Nephron (organoid): ENCODE measurements around the gene TUFM.
A peak's percentile ranks its signal among the peaks of the same experiment; 100 is the strongest.

Experiments used
- H3K27ac Mint-ChIP-seq, 3 experiments: 2 replicates each; pipeline ENCODE4 v1.8.0; 2020; ENCODE audit warnings: mixed read lengths in 3 of 3, mild to moderate bottlenecking in 2 of 3, moderate library complexity in 1 of 3
- H3K27me3 Mint-ChIP-seq: 2 replicates; pipeline ENCODE4 v1.8.0; 2021; ENCODE audit warnings: low read depth, mild to moderate bottlenecking, moderate library complexity, mixed read lengths
- H3K36me3 Mint-ChIP-seq: 2 replicates; pipeline ENCODE4 v1.8.0; 2020; ENCODE audit warnings: low read depth, mixed read lengths
- H3K4me1 Mint-ChIP-seq: 2 replicates; pipeline ENCODE4 v1.8.0; 2020; ENCODE audit warnings: mixed read lengths
- H3K4me3 Mint-ChIP-seq, 3 experiments: 2 replicates each; pipeline ENCODE4 v1.8.0; 2020; ENCODE audit warnings: mild to moderate bottlenecking in 3 of 3, mixed read lengths in 3 of 3, moderate library complexity in 2 of 3
- H3K9me3 Mint-ChIP-seq: 2 replicates; pipeline ENCODE4 v1.8.0; 2020; ENCODE audit warnings: mixed read lengths
- CTCF ChIP-seq, 3 experiments: fragments of 200-600 bp; sonication (generic); IDR thresholded peaks; one replicate each; pipeline ENCODE4 v1.5.0; 2021; ENCODE audit warnings: antibody characterized with exemption in 3 of 3; ENCODE audit not compliant: unreplicated experiment in 3 of 3

Gene TUFM

GRCh38 chr16:28845761-28846079, 428 bp downstream of the TUFM start:
- H3K27me3 Mint-ChIP-seq: no peaks in the 10 kb centered on the region
- no peaks in the 10 kb centered on the region for H3K9me3 Mint-ChIP-seq
- peak overlapping the region; percentile 82 to 96 (median 89) for H3K27ac Mint-ChIP-seq
- H3K36me3 Mint-ChIP-seq: peaks cover 31% of the 10 kb centered on the region
- peak overlapping the region; percentile 95 to 98 (median 98) for H3K4me3 Mint-ChIP-seq
- H3K4me1 Mint-ChIP-seq: peaks cover 19% of the 10 kb centered on the region
- TF ChIP-seq CTCF (IDR thresholded peaks at IDR 0.05; ENCODE audit: unreplicated experiment in 3 of 3): no peak

GRCh38 chr16:28845293-28845692, 855 bp downstream of the TUFM start:
- no peaks in the 10 kb centered on the region for H3K9me3 Mint-ChIP-seq
- H3K4me1 Mint-ChIP-seq: peaks cover 19% of the 10 kb centered on the region
- peaks cover 31% of the 10 kb centered on the region for H3K36me3 Mint-ChIP-seq
- peak overlapping the region; percentile 30 to 96 (median 82) for H3K27ac Mint-ChIP-seq
- H3K4me3 Mint-ChIP-seq: peak overlapping the region; percentile 95 to 98 (median 98)
- TF ChIP-seq CTCF (IDR thresholded peaks at IDR 0.05; ENCODE audit: unreplicated experiment in 3 of 3): no peak
- H3K27me3 Mint-ChIP-seq: no peaks in the 10 kb centered on the region

DNA sequence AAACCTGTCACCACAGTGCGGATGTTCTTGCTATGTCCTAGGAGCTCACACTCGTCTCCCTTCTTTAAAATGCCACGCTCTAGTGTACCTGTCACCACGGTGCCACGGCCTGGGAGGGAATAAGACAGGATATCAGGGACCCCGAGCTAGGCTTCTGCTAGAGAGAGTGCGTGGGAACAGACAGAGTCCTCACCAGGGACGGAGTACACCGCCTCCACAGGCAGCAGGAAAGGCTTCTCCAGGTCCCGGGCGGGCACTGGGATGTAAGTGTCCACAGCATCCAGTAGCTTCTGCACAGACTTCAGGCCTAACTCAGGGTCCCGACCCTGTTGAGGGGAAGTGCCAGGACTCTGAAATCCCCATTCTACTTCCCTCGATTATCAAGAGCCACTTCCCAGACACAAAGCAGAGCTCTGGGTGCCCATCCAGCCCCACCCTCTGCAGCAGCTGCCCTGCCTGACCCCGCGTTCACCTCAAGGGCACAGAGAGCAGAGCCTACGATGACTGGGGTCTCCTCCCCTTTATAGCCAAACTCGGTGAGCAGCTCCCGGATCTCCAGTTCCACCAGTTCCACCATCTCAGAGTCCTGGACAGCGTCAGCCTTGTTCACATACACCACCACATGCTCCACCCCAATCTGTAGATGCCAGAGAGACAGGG, 1.8 kb downstream of the TUFM start:
- H3K4me3 Mint-ChIP-seq: peak overlapping the region; percentile 95 to 98 (median 98)
- peaks cover 35% of the 10 kb centered on the region for H3K36me3 Mint-ChIP-seq
- TF ChIP-seq CTCF (IDR thresholded peaks at IDR 0.05; ENCODE audit: unreplicated experiment in 3 of 3): no peak
- H3K27ac Mint-ChIP-seq: no peak overlapping the region
- no peaks in the 10 kb centered on the region for H3K9me3 Mint-ChIP-seq
- no peaks in the 10 kb centered on the region for H3K27me3 Mint-ChIP-seq
- peaks cover 19% of the 10 kb centered on the region for H3K4me1 Mint-ChIP-seq

- no peak for TF ChIP-seq CTCF (IDR thresholded peaks at IDR 0.05; ENCODE audit: unreplicated experiment in 3 of 3)
- peak overlapping the region; percentile 95 to 98 (median 98) for H3K4me3 Mint-ChIP-seq
- H3K4me1 Mint-ChIP-seq: peaks cover 19% of the 10 kb centered on the region
- H3K27me3 Mint-ChIP-seq: no peaks in the 10 kb centered on the region
- H3K9me3 Mint-ChIP-seq: no peaks in the 10 kb centered on the region
- H3K36me3 Mint-ChIP-seq: peaks cover 39% of the 10 kb centered on the region
- H3K27ac Mint-ChIP-seq: no peak overlapping the region
Measured at GRCh38 chr16:28843766-28844165, 2.4 kb downstream of the TUFM start.

- Mint-ChIP-seq H3K27me3 (no peaks in the 10 kb centered on the region), H3K27ac (no peak overlapping the region), H3K9me3 (no peaks in the 10 kb centered on the region), H3K4me3 (peak overlapping the region; percentile 65 to 95 (median 81)), H3K36me3 (peaks cover 49% of the 10 kb centered on the region), H3K4me1 (peaks cover 19% of the 10 kb centered on the region)
- no peak for TF ChIP-seq CTCF (IDR thresholded peaks at IDR 0.05; ENCODE audit: unreplicated experiment in 3 of 3)
Measured at GRCh38 chr16:28842696-28843095, 3.5 kb downstream of the TUFM start.

DNA sequence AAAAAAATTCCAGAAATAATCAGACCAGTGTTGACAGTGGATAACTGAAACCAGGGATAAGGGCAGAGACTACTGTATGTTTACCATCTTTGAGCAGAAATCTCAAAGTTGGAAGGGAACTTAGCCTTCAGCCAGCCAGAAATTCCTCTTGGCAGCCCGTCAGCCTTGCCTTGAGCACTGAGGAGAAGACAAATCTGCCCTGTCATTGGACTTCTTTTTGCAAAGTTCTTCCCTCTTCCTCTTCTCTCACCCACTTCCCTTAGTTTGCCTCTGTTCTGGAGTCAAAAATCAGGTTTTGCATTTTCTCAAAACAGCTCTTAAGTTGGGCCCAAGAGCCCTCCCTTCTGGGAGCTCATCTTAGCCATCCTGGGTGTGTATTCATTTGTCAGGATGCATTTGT, 6.2 kb downstream of the TUFM start:
- H3K4me1 Mint-ChIP-seq: peaks cover 2% of the 10 kb centered on the region
- H3K9me3 Mint-ChIP-seq: no peaks in the 10 kb centered on the region
- no peak overlapping the region for H3K4me3 Mint-ChIP-seq
- TF ChIP-seq CTCF (IDR thresholded peaks at IDR 0.05; ENCODE audit: unreplicated experiment in 3 of 3): no peak
- no peak overlapping the region for H3K27ac Mint-ChIP-seq
- H3K27me3 Mint-ChIP-seq: no peaks in the 10 kb centered on the region
- peaks cover 60% of the 10 kb centered on the region for H3K36me3 Mint-ChIP-seq
